ENCODE measurements around the gene MTFR1L. TPM values are rescaled to one million over a fixed set of nuclear protein-coding genes. Genes with fewer than 3 reads are reported as not detected.

MTFR1L gene
- total RNA-seq, 2 donors from 2014 or later: 36.3 to 48.6 TPM

- DNase-seq: no peak
- H3K4me3 ChIP-seq: no peak overlapping the region
- H3K4me1 ChIP-seq: no peaks in the 10 kb centered on the region
- H3K27ac ChIP-seq: no peak overlapping the region
- no peaks in the 10 kb centered on the region for H3K27me3 ChIP-seq
- no peak overlapping the region for H3K9ac ChIP-seq (ENCODE audit: low read depth in 2 of 2, low read length in 2 of 2)
- no peaks in the 10 kb centered on the region for H3K9me3 ChIP-seq
- intact Hi-C loops (cut with DNase I): no loop called here
- TF ChIP-seq CTCF (IDR thresholded peaks at IDR 0.05): no peak
- no peaks in the 10 kb centered on the region for H3K36me3 ChIP-seq
Observed at GRCh38 chr1:25794325-25794724, 25.4 kb upstream of the MTFR1L start.

DNA sequence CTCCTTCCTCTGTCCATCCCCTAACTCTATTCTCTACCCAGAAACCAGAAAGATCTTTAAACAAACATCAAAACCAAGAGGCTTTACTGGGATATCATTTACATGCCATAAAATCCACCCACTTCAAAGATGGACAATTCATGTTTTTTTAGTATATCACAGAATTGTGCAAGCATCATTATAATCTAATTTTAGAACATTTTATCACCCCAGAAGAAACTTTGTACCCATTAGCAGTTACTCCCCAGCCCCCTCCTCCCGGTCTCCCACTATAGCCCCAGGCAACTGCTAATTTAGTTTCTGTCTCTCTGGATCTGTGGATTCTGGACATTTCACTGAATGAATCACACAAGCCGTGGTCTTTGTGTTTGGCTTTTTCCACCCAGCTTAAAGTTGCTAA is 24.5 kb upstream of the MTFR1L start:
- intact Hi-C loops (cut with DNase I): loop anchor here (5.0 kb wide), 2 partner anchors 38 to 188 kb away; no protein-coding TSS in a partner anchor

GRCh38 chr1:25795946-25796810 is 23.6 kb upstream of the MTFR1L start:
- no peak overlapping the region for H3K27ac ChIP-seq
- H3K9ac ChIP-seq (ENCODE audit: low read depth in 2 of 2, low read length in 2 of 2): no peak overlapping the region
- no peaks in the 10 kb centered on the region for H3K9me3 ChIP-seq
- H3K36me3 ChIP-seq: no peaks in the 10 kb centered on the region
- no peaks in the 10 kb centered on the region for H3K27me3 ChIP-seq
- H3K4me3 ChIP-seq: no peak overlapping the region
- TF ChIP-seq CTCF (IDR thresholded peaks at IDR 0.05): no peak
- no peaks in the 10 kb centered on the region for H3K4me1 ChIP-seq
- no peak for DNase-seq
- intact Hi-C loops (cut with DNase I): loop anchor here (5.0 kb wide), 2 partner anchors 39 to 189 kb away; no protein-coding TSS in a partner anchor

More for the DNA sequence above, 24.5 kb upstream of the MTFR1L start:
- H3K4me3 ChIP-seq: no peak overlapping the region
- H3K36me3 ChIP-seq: no peaks in the 10 kb centered on the region
- no peak for TF ChIP-seq CTCF (IDR thresholded peaks at IDR 0.05)
- H3K9me3 ChIP-seq: no peaks in the 10 kb centered on the region
- no peak overlapping the region for H3K27ac ChIP-seq
- no peak overlapping the region for H3K9ac ChIP-seq (ENCODE audit: low read depth in 2 of 2, low read length in 2 of 2)
- no peaks in the 10 kb centered on the region for H3K4me1 ChIP-seq
- no peaks in the 10 kb centered on the region for H3K27me3 ChIP-seq
- DNase-seq: no peak

DNA sequence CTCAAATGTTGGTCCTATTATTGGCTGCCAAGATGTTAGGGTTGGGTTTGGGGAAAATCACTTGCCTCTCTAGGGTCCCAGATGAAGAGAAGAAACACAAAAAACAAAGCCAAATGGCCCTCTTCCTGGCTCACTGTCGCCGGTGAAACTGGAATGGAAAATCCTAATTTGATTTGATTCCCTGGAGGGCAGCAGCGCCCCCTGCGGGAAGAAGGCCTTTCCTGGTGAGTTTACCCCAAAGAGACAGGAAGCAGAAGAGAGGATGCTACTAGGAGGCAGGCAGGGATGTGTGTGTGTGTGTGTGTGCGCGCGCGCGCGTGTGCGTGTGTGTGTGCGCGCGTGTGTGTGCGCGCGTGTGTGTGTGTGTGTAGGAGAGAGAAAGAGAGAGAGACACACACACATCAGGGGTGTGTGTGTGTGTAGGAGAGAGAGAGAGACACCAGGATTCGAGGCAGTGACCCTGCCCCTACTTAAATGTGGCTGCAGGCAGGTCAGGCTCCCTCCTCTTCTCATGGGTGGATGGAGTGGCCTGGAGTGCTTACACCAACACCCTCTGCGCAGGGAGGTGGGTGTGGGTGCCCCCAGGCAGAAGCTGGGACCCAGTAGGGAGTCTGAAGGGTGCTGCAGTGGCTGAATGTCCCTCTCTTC is 22.8 kb upstream of the MTFR1L start:
- no peak overlapping the region for H3K9ac ChIP-seq (ENCODE audit: low read depth in 2 of 2, low read length in 2 of 2)
- DNase-seq: peak; percentile 94
- intact Hi-C loops (cut with DNase I): loop anchor here (5.0 kb wide), 2 partner anchors 40 to 190 kb away; no protein-coding TSS in a partner anchor
- no peak overlapping the region for H3K27ac ChIP-seq
- no peaks in the 10 kb centered on the region for H3K36me3 ChIP-seq
- TF ChIP-seq CTCF (IDR thresholded peaks at IDR 0.05): peak; percentile 72
- H3K4me3 ChIP-seq: no peak overlapping the region
- H3K4me1 ChIP-seq: no peaks in the 10 kb centered on the region
- H3K27me3 ChIP-seq: no peaks in the 10 kb centered on the region
- H3K9me3 ChIP-seq: no peaks in the 10 kb centered on the region

- no peaks in the 10 kb centered on the region for H3K4me1 ChIP-seq
Observed at GRCh38 chr1:25797939-25798338, 21.8 kb upstream of the MTFR1L start.

More at GRCh38 chr1:25797939-25798338, 21.8 kb upstream of the MTFR1L start:
- peak; percentile 33 for TF ChIP-seq CTCF (IDR thresholded peaks at IDR 0.05)
- DNase-seq: no peak
- Histone ChIP-seq H3K36me3 (no peaks in the 10 kb centered on the region), H3K9ac (ENCODE audit: low read depth in 2 of 2, low read length in 2 of 2) (no peak overlapping the region), H3K4me3 (no peak overlapping the region), H3K9me3 (no peaks in the 10 kb centered on the region), H3K27ac (no peak overlapping the region), H3K27me3 (no peaks in the 10 kb centered on the region)
- intact Hi-C loops (cut with DNase I): loop anchor here (5.0 kb wide), 2 partner anchors 41 to 191 kb away; no protein-coding TSS in a partner anchor

All from colonic mucosa (tissue), 4 donors.